ENCODE results near the gene SFTA2.
"Not testable (repeated sequence)": the region's sequence is repeated elsewhere in the genome, so short reads cannot be mapped to it uniquely, and the experiment has no call there.

The SFTA2 gene

DNA sequence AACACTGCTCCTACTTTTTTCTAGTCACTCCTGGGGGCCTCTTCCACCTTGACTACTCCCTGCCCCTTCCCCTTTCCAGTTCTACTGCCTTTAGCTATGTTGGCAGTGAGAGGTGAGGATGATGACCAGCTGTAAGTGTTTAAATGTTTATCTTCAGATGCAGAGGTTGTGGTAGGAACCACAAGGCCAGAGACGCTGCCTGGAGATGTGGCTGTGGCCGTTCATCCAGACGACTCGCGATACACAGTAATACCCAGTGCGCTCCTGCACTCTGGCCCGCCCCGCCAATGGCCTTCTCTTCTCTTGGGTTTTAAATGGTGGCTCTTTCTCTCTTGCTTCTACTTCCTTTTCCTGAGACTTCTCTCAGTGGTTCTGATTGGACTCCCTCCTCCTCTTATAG, 13.3 kb downstream of the SFTA2 start:
- no peak overlapping the region for H3K4me3 ChIP-seq (ENCODE audit: low read depth, low read length)
- peaks cover 50% of the 10 kb centered on the region for H3K36me3 ChIP-seq (ENCODE audit: control insufficient read depth, insufficient read depth, low read length)

DNA sequence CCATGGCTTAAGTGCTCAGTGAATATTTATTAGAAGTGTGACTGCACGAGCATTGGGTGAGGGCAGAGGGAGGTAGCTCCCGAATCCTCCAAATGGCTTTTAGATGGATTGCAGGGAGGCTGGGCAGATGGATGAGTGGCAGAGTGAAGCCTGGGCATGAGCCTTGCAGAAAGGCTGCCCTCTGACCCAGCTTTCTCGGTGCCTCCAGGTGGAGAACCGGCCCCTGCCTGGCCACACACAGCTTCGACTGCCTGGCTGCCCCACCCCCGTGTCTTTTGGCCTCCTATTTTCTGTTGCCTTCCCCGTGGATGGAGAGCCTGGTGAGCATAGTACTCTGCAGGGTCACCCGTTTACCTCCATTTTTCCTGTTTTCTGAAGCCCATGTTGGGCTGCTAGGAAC, 14.5 kb downstream of the SFTA2 start:
- Histone ChIP-seq H3K27me3 (ENCODE audit: control insufficient read depth, insufficient read depth, low read length) (no peaks in the 10 kb centered on the region), H3K4me1 (ENCODE audit: control insufficient read depth, insufficient read depth, low read length) (peaks cover 5% of the 10 kb centered on the region), H3K9me3 (ENCODE audit: control insufficient read depth, insufficient read depth, low read length) (no peaks in the 10 kb centered on the region), H3K36me3 (ENCODE audit: control insufficient read depth, insufficient read depth, low read length) (peaks cover 41% of the 10 kb centered on the region), H3K4me3 (ENCODE audit: low read depth, low read length) (no peak overlapping the region), H3K9ac (ENCODE audit: low read depth, low read length) (no peak overlapping the region)

More for the DNA sequence above, 13.3 kb downstream of the SFTA2 start:
- Histone ChIP-seq H3K27me3 (ENCODE audit: control insufficient read depth, insufficient read depth, low read length) (no peaks in the 10 kb centered on the region), H3K4me1 (ENCODE audit: control insufficient read depth, insufficient read depth, low read length) (peaks cover 5% of the 10 kb centered on the region), H3K9ac (ENCODE audit: low read depth, low read length) (no peak overlapping the region), H3K9me3 (ENCODE audit: control insufficient read depth, insufficient read depth, low read length) (no peaks in the 10 kb centered on the region)

DNA sequence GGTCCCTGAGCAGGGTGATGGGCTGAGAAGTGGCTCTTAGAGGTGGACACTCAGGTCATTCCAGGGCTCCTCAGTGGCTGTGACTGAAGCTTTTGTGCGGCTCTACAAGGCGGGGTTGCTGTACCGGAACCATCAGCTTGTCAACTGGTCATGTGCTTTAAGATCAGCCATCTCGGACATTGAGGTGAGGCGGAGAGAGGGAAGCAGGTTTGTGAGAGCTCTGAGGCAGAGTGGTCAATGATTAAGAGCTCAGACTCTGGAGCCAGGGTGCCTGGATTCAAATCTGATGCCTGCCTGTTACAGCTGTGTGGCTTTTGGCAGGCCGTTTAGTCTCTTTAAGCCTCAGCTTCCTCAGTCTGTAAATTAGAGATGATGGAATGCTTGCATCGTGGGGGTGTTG, 14.9 kb downstream of the SFTA2 start:
- no peaks in the 10 kb centered on the region for H3K27me3 ChIP-seq (ENCODE audit: control insufficient read depth, insufficient read depth, low read length)
- H3K9me3 ChIP-seq (ENCODE audit: control insufficient read depth, insufficient read depth, low read length): no peaks in the 10 kb centered on the region
- no peak overlapping the region for H3K9ac ChIP-seq (ENCODE audit: low read depth, low read length)
- H3K4me3 ChIP-seq (ENCODE audit: low read depth, low read length): no peak overlapping the region
- H3K36me3 ChIP-seq (ENCODE audit: control insufficient read depth, insufficient read depth, low read length): peaks cover 44% of the 10 kb centered on the region
- H3K4me1 ChIP-seq (ENCODE audit: control insufficient read depth, insufficient read depth, low read length): peaks cover 5% of the 10 kb centered on the region

DNA sequence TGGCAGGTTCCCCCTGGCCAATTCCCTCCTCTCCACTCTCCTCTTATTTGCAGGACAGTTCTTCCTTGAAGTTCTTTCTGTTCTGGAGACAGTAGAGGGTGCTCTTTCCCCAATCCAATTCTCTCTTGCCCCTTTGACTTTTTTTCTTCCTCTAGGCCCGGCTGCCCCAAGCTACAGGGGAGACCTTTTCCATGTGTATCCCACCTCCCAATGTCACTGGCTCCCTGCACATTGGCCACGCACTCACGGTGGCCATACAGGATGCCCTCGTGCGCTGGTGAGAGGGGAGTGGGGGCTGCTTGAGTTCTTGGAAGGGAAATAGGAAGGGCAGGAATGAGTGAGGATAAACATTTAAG, 16.4 kb downstream of the SFTA2 start:
- H3K4me3 ChIP-seq (ENCODE audit: low read depth, low read length): no peak overlapping the region
- peaks cover 5% of the 10 kb centered on the region for H3K4me1 ChIP-seq (ENCODE audit: control insufficient read depth, insufficient read depth, low read length)
- peaks cover 43% of the 10 kb centered on the region for H3K36me3 ChIP-seq (ENCODE audit: control insufficient read depth, insufficient read depth, low read length)
- no peak overlapping the region for H3K9ac ChIP-seq (ENCODE audit: low read depth, low read length)
- H3K27me3 ChIP-seq (ENCODE audit: control insufficient read depth, insufficient read depth, low read length): no peaks in the 10 kb centered on the region
- no peaks in the 10 kb centered on the region for H3K9me3 ChIP-seq (ENCODE audit: control insufficient read depth, insufficient read depth, low read length)

DNA sequence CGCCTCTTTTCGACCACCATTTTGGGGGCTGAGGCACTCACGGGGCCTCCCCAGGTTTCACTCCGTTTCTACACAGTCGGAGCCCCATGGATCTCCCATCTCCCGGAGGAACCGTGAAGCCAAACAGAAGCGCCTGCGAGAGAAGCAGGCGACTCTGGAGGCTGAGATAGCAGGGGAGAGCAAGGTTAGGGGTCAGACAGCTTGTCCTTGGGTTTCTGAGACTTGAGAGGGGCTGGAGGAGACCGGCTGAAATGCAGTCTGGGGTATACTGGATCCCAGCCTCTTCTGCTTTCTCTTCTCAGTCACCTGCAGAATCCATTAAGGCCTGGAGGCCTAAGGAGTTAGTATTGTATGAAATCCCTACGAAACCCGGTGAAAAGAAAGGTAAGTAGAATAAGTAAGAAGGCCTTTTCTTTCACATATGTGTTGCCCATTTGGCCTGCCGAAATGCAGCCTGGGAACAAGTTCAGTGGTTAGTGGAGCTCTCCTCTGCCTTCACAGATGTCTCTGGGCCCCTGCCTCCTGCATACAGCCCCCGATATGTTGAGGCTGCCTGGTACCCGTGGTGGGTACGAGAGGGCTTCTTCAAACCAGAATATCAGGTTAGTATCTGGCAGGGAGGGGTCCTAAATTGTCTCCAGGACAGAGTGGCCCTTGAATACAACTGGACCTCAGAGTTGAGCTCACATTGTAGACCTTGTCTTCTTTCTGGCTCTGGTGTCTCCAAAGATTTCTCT, 16.9 kb downstream of the SFTA2 start:
- Histone ChIP-seq H3K4me1 (ENCODE audit: control insufficient read depth, insufficient read depth, low read length) (peaks cover 5% of the 10 kb centered on the region), H3K9me3 (ENCODE audit: control insufficient read depth, insufficient read depth, low read length) (no peaks in the 10 kb centered on the region), H3K9ac (ENCODE audit: low read depth, low read length) (peak overlapping the region; percentile 61), H3K36me3 (ENCODE audit: control insufficient read depth, insufficient read depth, low read length) (peaks cover 43% of the 10 kb centered on the region), H3K27me3 (ENCODE audit: control insufficient read depth, insufficient read depth, low read length) (no peaks in the 10 kb centered on the region), H3K4me3 (ENCODE audit: low read depth, low read length) (peak overlapping the region; percentile 79)

DNA sequence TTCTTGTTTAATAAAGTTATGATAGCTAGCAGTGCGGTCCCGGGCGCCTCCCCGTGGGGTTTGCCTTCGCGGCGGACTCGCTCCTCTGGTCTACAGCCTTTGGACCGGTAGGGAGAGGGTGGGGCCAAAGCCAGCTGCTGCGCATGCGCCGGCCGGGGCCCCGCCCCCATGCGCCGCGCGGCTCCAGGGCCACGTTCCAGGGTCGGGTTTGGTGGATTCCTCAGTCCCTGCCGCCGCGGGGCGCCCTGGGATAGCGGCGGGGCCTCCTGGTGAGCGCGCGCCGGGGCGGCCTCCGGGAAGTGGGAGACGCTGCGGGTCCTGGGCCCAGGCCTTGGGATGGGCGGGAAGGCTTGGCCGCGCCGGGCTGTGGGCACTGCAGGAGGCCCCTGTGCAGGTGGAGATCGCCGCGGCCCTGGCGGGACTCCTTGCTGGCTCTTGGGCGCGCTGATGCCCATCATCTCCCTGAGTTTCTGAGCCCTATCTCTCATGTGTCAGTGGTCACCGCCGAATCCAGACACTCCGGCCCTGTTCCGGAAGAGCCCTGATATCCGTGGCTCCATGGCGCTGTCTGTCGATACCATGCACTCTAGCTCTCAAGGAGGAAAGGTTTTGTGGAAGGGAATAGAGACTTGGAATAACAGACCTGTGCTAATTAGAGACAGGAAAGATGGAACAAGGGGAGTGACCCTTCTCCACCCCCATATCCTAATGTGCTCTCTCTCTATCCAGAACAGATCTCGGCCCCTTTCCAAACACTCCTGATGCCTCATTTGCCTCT, 17.7 kb downstream of the SFTA2 start, which contains the start of gene VARS2:
TSS of gene VARS2 (plus strand) at position 163 of the 778 bp plus-strand sequence. CDS start at position 762, 599 bp downstream.
- Histone ChIP-seq H3K9me3 (ENCODE audit: control insufficient read depth, insufficient read depth, low read length) (no peaks in the 10 kb centered on the region), H3K4me3 (ENCODE audit: low read depth, low read length) (peak within 1 kb of the TSS; percentile 79), H3K27me3 (ENCODE audit: control insufficient read depth, insufficient read depth, low read length) (no peaks in the 10 kb centered on the region), H3K9ac (ENCODE audit: low read depth, low read length) (peak within 1 kb of the TSS; percentile 61), H3K36me3 (ENCODE audit: control insufficient read depth, insufficient read depth, low read length) (peaks cover 40% of the 10 kb centered on the region), H3K4me1 (ENCODE audit: control insufficient read depth, insufficient read depth, low read length) (peaks cover 5% of the 10 kb centered on the region)

DNA sequence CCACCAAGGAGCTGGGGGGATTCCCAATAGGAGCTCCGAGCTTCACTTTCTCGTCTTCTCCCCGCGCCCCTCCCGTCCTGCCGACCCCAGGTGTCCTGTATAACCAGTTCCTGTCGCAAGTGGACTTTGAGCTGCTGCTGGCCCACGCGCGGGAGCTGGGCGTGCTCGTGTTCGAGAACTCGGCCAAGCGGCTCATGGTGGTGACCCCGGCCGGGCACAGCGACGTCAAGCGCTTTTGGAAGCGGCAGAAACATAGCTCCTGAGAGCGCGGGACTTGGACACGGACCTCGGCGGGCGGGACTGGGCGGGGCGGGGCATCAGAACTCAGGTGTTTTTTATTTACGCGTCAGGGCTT, 18.3 kb downstream of the SFTA2 start:
- H3K4me1 ChIP-seq (ENCODE audit: control insufficient read depth, insufficient read depth, low read length): peaks cover 5% of the 10 kb centered on the region
- H3K27me3 ChIP-seq (ENCODE audit: control insufficient read depth, insufficient read depth, low read length): no peaks in the 10 kb centered on the region
- peak overlapping the region; percentile 60 for H3K9ac ChIP-seq (ENCODE audit: low read depth, low read length)
- H3K4me3 ChIP-seq (ENCODE audit: low read depth, low read length): peak overlapping the region; percentile 79
- H3K9me3 ChIP-seq (ENCODE audit: control insufficient read depth, insufficient read depth, low read length): no peaks in the 10 kb centered on the region
- H3K36me3 ChIP-seq (ENCODE audit: control insufficient read depth, insufficient read depth, low read length): peaks cover 37% of the 10 kb centered on the region

DNA sequence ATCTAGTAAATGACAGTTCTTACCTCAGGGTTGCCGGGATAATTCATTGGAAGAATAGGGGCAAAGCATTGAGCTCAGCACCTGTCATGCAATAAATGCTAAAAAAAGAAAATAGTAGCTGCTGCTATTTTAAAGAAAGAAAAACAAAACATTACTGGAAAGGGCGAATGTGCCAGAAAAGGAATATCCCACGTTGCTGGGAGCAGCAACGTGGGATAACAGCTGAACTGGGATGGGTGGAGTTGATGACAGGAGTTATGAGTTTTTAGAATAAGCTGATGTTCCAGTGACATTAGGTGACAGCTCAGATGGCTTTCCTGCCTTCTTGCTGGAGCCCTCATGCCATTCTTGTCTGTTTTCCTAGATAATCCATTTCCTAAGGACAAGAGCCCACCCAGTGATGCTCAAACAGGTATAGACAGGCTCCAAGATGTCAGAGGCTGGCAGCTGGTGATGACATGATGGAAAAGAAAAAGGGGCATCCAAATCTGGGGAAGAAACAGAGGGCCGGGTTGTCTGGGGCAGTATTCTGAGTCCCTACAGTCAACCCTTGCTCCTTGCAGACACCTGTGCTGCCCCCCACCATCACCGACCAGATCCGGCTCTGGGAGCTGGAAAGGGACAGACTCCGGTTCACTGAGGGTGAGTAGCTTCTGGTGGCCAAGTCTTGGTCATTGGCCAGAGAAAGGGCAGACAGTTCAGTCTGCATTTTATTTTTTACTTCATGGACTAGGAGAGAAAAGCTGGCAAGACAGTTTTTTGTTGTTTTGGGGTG, 19.0 kb downstream of the SFTA2 start:
- Histone ChIP-seq H3K9me3 (ENCODE audit: control insufficient read depth, insufficient read depth, low read length) (no peaks in the 10 kb centered on the region), H3K27me3 (ENCODE audit: control insufficient read depth, insufficient read depth, low read length) (no peaks in the 10 kb centered on the region), H3K4me3 (ENCODE audit: low read depth, low read length) (peak overlapping the region; percentile 79), H3K36me3 (ENCODE audit: control insufficient read depth, insufficient read depth, low read length) (peaks cover 31% of the 10 kb centered on the region), H3K9ac (ENCODE audit: low read depth, low read length) (peak overlapping the region; percentile 60), H3K4me1 (ENCODE audit: control insufficient read depth, insufficient read depth, low read length) (peaks cover 5% of the 10 kb centered on the region)

DNA sequence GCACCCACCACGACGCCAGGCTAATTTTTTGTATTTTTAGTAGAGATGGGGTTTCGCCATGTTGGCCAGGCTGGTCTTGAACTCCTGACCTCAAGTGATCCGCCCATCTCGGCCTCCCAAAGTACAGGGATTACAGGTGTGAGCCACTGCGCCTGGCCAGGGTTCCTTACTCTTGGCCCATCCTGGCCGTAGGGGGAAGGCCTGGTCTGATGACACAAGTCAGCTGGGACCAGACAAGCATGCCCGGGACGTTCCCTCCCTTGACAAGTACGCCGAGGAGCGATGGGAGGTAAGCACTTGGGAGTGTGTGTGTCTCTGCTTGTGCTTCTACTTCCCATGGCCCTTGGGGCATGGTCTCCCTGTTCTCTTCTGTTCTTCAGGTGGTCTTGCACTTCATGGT, 21.5 kb downstream of the SFTA2 start:
- not testable (repeated sequence) for H3K27me3 ChIP-seq (ENCODE audit: control insufficient read depth, insufficient read depth, low read length); H3K4me3 ChIP-seq (ENCODE audit: low read depth, low read length); H3K9me3 ChIP-seq (ENCODE audit: control insufficient read depth, insufficient read depth, low read length); H3K9ac ChIP-seq (ENCODE audit: low read depth, low read length); H3K4me1 ChIP-seq (ENCODE audit: control insufficient read depth, insufficient read depth, low read length)
- peaks cover 19% of the 10 kb centered on the region for H3K36me3 ChIP-seq (ENCODE audit: control insufficient read depth, insufficient read depth, low read length)

DNA sequence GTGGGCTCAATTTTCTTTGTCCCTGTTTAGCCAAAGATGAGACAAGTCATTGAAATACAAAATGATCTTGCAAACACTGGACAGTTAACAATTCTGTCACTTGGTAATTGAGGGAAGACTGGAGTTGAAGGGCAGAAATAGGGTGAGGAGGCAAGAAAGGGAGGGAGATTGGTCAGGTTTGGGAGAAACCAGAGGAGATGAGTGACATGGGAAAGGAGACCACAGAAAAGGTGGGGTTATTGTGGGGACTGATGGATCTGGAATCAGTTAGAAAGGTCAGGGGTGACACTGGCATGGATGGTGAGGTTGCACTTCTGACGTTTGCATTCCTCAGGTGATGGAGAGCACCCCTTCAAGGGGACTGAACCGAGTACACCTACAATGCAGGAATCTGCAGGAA, 23.3 kb downstream of the SFTA2 start:
- Histone ChIP-seq H3K4me1 (ENCODE audit: control insufficient read depth, insufficient read depth, low read length) (no peaks in the 10 kb centered on the region), H3K27me3 (ENCODE audit: control insufficient read depth, insufficient read depth, low read length) (no peaks in the 10 kb centered on the region), H3K9ac (ENCODE audit: low read depth, low read length) (peak overlapping the region; percentile 61), H3K36me3 (ENCODE audit: control insufficient read depth, insufficient read depth, low read length) (peaks cover 19% of the 10 kb centered on the region), H3K9me3 (ENCODE audit: control insufficient read depth, insufficient read depth, low read length) (no peaks in the 10 kb centered on the region), H3K4me3 (ENCODE audit: low read depth, low read length) (peak overlapping the region; percentile 89)

DNA sequence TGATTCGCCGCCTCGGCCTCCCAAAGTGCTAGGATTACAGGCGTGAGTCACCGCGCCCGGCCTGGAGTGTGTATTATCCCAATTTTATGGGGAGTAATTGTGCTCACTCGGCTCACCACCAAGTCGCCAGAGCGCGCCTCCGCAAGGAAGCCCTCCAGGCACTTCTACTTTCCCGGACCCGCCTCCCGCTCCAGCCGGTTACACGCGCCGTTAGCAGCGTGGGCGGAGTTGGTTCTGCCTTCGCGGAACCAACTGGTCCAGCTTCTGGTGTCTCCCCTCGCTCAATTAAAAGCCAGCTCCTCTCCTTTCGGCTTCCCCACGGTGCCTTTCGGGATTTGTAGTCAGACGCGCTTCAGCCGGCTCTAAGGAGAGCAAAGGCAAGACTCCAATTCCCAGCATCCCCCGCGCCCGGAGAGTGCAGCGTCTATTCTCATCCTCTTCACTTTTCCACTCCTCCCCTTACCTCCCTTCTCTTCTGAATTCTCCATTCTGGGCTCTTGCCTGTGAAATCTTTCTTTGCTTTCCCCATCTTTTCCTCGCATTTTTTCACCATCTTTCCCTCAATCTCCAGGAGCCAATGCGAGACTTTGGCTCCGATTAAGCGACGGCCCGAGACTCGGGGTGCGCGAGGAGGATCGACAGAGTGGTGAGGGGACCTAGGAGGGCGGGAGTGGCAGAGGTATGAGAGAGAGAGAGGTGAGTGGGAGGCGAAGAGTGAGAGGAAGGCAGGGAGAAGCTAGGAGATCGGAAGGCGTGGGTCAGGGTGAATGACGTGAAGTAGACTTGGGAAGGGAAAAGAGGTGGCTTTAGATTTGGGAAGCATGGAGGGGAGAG, 24.0 kb downstream of the SFTA2 start, which contains the start of gene GTF2H4:
TSS of gene GTF2H4 (plus strand) at position 450 of the 834 bp plus-strand sequence.
- H3K27me3 ChIP-seq (ENCODE audit: control insufficient read depth, insufficient read depth, low read length): no peaks in the 10 kb centered on the region
- no peaks in the 10 kb centered on the region for H3K9me3 ChIP-seq (ENCODE audit: control insufficient read depth, insufficient read depth, low read length)
- H3K36me3 ChIP-seq (ENCODE audit: control insufficient read depth, insufficient read depth, low read length): peaks cover 16% of the 10 kb centered on the region
- peak within 1 kb of the TSS; percentile 61 for H3K9ac ChIP-seq (ENCODE audit: low read depth, low read length)
- H3K4me1 ChIP-seq (ENCODE audit: control insufficient read depth, insufficient read depth, low read length): no peaks in the 10 kb centered on the region
- H3K4me3 ChIP-seq (ENCODE audit: low read depth, low read length): peak within 1 kb of the TSS; percentile 89
